GM23338 (cell line): ENCODE results near the gene MRPL23.

Source experiments
- CREB1 ChIP-seq: fragments of 250-450 bp; sonication (Bioruptor Pico); IDR thresholded peaks from 2 replicates; pipeline ENCODE4 v1.5.0; 2020; ENCODE audit warnings: low read depth, mild to moderate bottlenecking, moderate library complexity
- EZH2 ChIP-seq: fragments of 200-600 bp; sonication (generic); IDR thresholded peaks from one replicate; pipeline ENCODE4 v1.8.0; 2017; ENCODE audit warnings: antibody characterized with exemption, mild to moderate bottlenecking, low read depth; ENCODE audit not compliant: unreplicated experiment
- REST ChIP-seq: IDR thresholded peaks from one replicate; pipeline ENCODE4 v1.6.1; 2018; ENCODE audit warnings: antibody characterized with exemption; ENCODE audit not compliant: unreplicated experiment
- TF ChIP-seq, protein P1 (sequence below), 2 experiments: fragments of 200-600 bp in 1 of 2; sonication (generic) in 1 of 2; conservative IDR thresholded peaks; 2 replicates each; pipeline versions ENCODE4 v1.5.1 to v1.6.1; 2016 to 2017; ENCODE audit warnings: antibody characterized with exemption in 2 of 2, low read depth in 2 of 2, mild to moderate bottlenecking in 2 of 2, moderate library complexity in 1 of 2

GRCh38 chr11:1936781-1937615 lies 10.1 kb upstream of the MRPL23 start:
- no peak for TF ChIP-seq CREB1 (CRISPR knock-in tag)
- TF ChIP-seq, protein P1, sequence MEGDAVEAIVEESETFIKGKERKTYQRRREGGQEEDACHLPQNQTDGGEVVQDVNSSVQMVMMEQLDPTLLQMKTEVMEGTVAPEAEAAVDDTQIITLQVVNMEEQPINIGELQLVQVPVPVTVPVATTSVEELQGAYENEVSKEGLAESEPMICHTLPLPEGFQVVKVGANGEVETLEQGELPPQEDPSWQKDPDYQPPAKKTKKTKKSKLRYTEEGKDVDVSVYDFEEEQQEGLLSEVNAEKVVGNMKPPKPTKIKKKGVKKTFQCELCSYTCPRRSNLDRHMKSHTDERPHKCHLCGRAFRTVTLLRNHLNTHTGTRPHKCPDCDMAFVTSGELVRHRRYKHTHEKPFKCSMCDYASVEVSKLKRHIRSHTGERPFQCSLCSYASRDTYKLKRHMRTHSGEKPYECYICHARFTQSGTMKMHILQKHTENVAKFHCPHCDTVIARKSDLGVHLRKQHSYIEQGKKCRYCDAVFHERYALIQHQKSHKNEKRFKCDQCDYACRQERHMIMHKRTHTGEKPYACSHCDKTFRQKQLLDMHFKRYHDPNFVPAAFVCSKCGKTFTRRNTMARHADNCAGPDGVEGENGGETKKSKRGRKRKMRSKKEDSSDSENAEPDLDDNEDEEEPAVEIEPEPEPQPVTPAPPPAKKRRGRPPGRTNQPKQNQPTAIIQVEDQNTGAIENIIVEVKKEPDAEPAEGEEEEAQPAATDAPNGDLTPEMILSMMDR (conservative IDR thresholded peaks at IDR 0.05; ENCODE audit: low read depth in 2 of 2): no peak
- TF ChIP-seq EZH2: no peak
- TF ChIP-seq REST: no peak
